SK-N-SH (cell line): ENCODE data around the gene SRGAP2B. TPM values are rescaled to one million over a fixed set of nuclear protein-coding genes. Genes with fewer than 3 reads are reported as not detected.
"Not testable (repeated sequence)": the region's sequence is repeated elsewhere in the genome, so short reads cannot be mapped to it uniquely, and the experiment has no call there.

ENCODE experiments used
- CTCF ChIA-PET: fragments of 300-600, 350-600 bp; formaldehyde crosslinking; extraction: SDS; loops from one replicate; lab custom pipeline; 2021; lab: Yijun Ruan, JAX
- POLR2A ChIA-PET: fragments of 350-600 bp; sonication (Branson Sonifier 250); formaldehyde crosslinking; extraction: SDS; loops from one replicate; lab custom pipeline; 2020; ENCODE audit warnings: antibody characterized with exemption, inconsistent platforms; lab: Yijun Ruan, JAX
- DNase-seq: peaks from one replicate; pipeline ENCODE4 v3.0.0; 2012
- H2AFZ ChIP-seq: fragments of 200-600 bp; sonication (generic); 2 replicates; pipeline ENCODE4 v1.8.1; 2016; ENCODE audit warnings: antibody characterized with exemption, mild to moderate bottlenecking, low read depth
- H3F3A ChIP-seq: fragments of 200-600 bp; sonication (generic); replicated peaks from 2 replicates; pipeline ENCODE3; 2016; ENCODE audit warnings: antibody characterized with exemption, mild to moderate bottlenecking; ENCODE audit not compliant: insufficient read depth
- H3K27ac ChIP-seq, 2 experiments: fragments of 200-500 bp in 1 of 2; fragments of 200-600 bp in 1 of 2; sonication (Bioruptor generic) in 1 of 2; sonication (generic), shearing (Covaris generic) in 1 of 2; 2 replicates each; pipeline versions ENCODE4 v1.5.1 to v1.6.1; 2014 to 2016; ENCODE audit warnings: low read depth in 2 of 2, inconsistent platforms in 1 of 2, low read length in 1 of 2, mild to moderate bottlenecking in 1 of 2, mixed read lengths in 1 of 2
- H3K27me3 ChIP-seq: fragments of 200-600 bp; sonication (generic), shearing (Covaris generic); 2 replicates; pipeline ENCODE4 v1.6.1; 2016; ENCODE audit warnings: mixed run types; ENCODE audit not compliant: insufficient read depth
- H3K36me3 ChIP-seq, 2 experiments: fragments of 200-500 bp in 1 of 2; fragments of 200-600 bp in 1 of 2; sonication (Bioruptor generic) in 1 of 2; sonication (generic) in 1 of 2; replicated peaks in 1 of 2; 2 replicates each; pipeline versions ENCODE3 to v1.5.1; 2014 to 2016; ENCODE audit warnings: low read length in 1 of 2, mild to moderate bottlenecking in 1 of 2; ENCODE audit not compliant: insufficient read depth in 2 of 2, control insufficient read depth in 1 of 2
- H3K4me1 ChIP-seq, 2 experiments: fragments of 200-500 bp in 1 of 2; fragments of 200-600 bp in 1 of 2; sonication (Bioruptor generic) in 1 of 2; sonication (generic), shearing (Covaris generic) in 1 of 2; 2 replicates each; pipeline versions ENCODE4 v1.5.1 to v1.6.1; 2014 to 2016; ENCODE audit warnings: low read depth in 1 of 2, low read length in 1 of 2, mixed run types in 1 of 2; ENCODE audit not compliant: insufficient read depth in 2 of 2, control insufficient read depth in 1 of 2
- H3K4me2 ChIP-seq: fragments of 200-600 bp; sonication (generic), shearing (Covaris generic); 2 replicates; pipeline ENCODE4 v1.6.1; 2017; ENCODE audit warnings: mixed run types
- H3K4me3 ChIP-seq, 2 experiments: fragments of 200-500 bp in 1 of 2; fragments of 200-600 bp in 1 of 2; sonication (Bioruptor generic) in 1 of 2; sonication (generic), shearing (Covaris generic) in 1 of 2; 2 replicates each; pipeline versions ENCODE4 v1.5.1 to v1.8.1; 2014 to 2016; ENCODE audit warnings: low read depth in 2 of 2, inconsistent platforms in 1 of 2, low read length in 1 of 2, mild to moderate bottlenecking in 1 of 2, mixed read lengths in 1 of 2, moderate library complexity in 1 of 2
- H3K79me2 ChIP-seq: fragments of 200-600 bp; sonication (generic); 2 replicates; pipeline ENCODE4 v1.8.1; 2017; ENCODE audit warnings: mild to moderate bottlenecking; ENCODE audit not compliant: insufficient read depth
- H3K9ac ChIP-seq: fragments of 200-600 bp; sonication (generic); 2 replicates; pipeline ENCODE4 v1.6.1; 2017; ENCODE audit warnings: mixed run types
- H3K9me2 ChIP-seq: fragments of 200-600 bp; sonication (generic); 2 replicates; pipeline ENCODE4 v1.6.1; 2017; ENCODE audit warnings: mixed run types
- H3K9me3 ChIP-seq: fragments of 200-600 bp; sonication (generic); 2 replicates; pipeline ENCODE4 v1.6.1; 2017; ENCODE audit warnings: mixed run types, mild to moderate bottlenecking, moderate library complexity
- H4K20me1 ChIP-seq: fragments of 200-600 bp; sonication (generic); 2 replicates; pipeline ENCODE4 v1.6.1; 2017; ENCODE audit warnings: mild to moderate bottlenecking, mixed run types; ENCODE audit not compliant: insufficient read depth
- WGBS: methylation state at CpG from one replicate; pipeline ENCODE4 v1.1.6; 2017; ENCODE audit warnings: low lambda C conversion rate; 5-methylcytosine and 5-hydroxymethylcytosine counted together
- polyA plus RNA-seq, 3 experiments: library from polyadenylated mRNA; depleted of rRNA; stranded (reverse); fragments of >200 nt; gene quantifications; 2 replicates each; pipeline ENCODE4 v1.2.3, GENCODE V29; 2012

The SRGAP2B gene
- polyA plus RNA-seq, 1 of the 3 experiments (the other 2 are of a cell fraction): 12.3 TPM

GRCh38 chr1:145077872-145078786 is 17.0 kb downstream of the SRGAP2B start:
- H3K27ac ChIP-seq, POLR2A ChIA-PET, H3K9me2 ChIP-seq, H3K4me1 ChIP-seq, H3K9me3 ChIP-seq, DNase-seq, H4K20me1 ChIP-seq, H2AFZ ChIP-seq, H3K4me2 ChIP-seq, H3K27me3 ChIP-seq, H3F3A ChIP-seq, H3K9ac ChIP-seq, H3K4me3 ChIP-seq, H3K36me3 ChIP-seq, CTCF ChIA-PET: not testable (repeated sequence)
- H3K79me2 ChIP-seq: peaks cover 13% of the 10 kb centered on the region; the same call in 1 of the 2 replicates
- WGBS: no CpG with 5 or more reads among the region's 11 CpGs

DNA sequence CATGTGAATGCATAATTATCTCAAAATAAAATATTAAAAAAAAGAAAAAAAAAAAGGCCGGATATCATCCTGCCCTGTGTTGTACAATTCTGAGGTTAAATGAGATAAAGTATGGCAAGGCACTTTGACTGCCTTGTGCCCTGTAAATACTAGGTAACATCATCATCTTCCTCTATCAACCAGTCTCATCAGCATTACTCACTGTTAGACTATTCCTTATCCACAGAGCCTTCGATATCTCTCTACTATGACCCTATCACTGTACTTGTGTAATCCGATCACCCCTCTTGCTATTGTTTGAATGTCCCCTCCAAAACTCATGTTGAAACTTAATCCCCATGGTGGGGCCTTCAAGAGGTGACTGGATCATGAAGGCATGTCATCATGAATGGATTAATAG is 18.3 kb downstream of the SRGAP2B start:
- H3F3A ChIP-seq, POLR2A ChIA-PET, DNase-seq, H3K9me2 ChIP-seq, H4K20me1 ChIP-seq, H3K4me3 ChIP-seq, CTCF ChIA-PET, H3K9ac ChIP-seq, H2AFZ ChIP-seq, H3K27ac ChIP-seq, H3K27me3 ChIP-seq, H3K36me3 ChIP-seq, H3K4me2 ChIP-seq, H3K4me1 ChIP-seq, H3K9me3 ChIP-seq: not testable (repeated sequence)
- WGBS: no CpG with 5 or more reads among the region's 3 CpGs
- peaks cover 13% of the 10 kb centered on the region; the same call in 1 of the 2 replicates for H3K79me2 ChIP-seq

GRCh38 chr1:145074021-145074559 is 21.0 kb downstream of the SRGAP2B start:
- H3F3A ChIP-seq, H3K36me3 ChIP-seq, CTCF ChIA-PET, DNase-seq, H3K9ac ChIP-seq, H2AFZ ChIP-seq, H3K27me3 ChIP-seq, H3K79me2 ChIP-seq, H3K9me2 ChIP-seq, H3K4me1 ChIP-seq, H3K4me2 ChIP-seq, H3K4me3 ChIP-seq, POLR2A ChIA-PET, H3K27ac ChIP-seq, H4K20me1 ChIP-seq, H3K9me3 ChIP-seq: not testable (repeated sequence)
- 76% methylated on average over 3 of the region's 6 CpGs for WGBS

- H3F3A ChIP-seq, H4K20me1 ChIP-seq, H3K79me2 ChIP-seq, H2AFZ ChIP-seq, H3K4me3 ChIP-seq, DNase-seq, H3K36me3 ChIP-seq, H3K9ac ChIP-seq, H3K27me3 ChIP-seq, H3K27ac ChIP-seq, POLR2A ChIA-PET, H3K9me2 ChIP-seq, H3K9me3 ChIP-seq, H3K4me1 ChIP-seq, CTCF ChIA-PET, H3K4me2 ChIP-seq: not testable (repeated sequence)
- no CpG with 5 or more reads among the region's 6 CpGs for WGBS
Observed at GRCh38 chr1:145071569-145071968, 23.6 kb downstream of the SRGAP2B start.

DNA sequence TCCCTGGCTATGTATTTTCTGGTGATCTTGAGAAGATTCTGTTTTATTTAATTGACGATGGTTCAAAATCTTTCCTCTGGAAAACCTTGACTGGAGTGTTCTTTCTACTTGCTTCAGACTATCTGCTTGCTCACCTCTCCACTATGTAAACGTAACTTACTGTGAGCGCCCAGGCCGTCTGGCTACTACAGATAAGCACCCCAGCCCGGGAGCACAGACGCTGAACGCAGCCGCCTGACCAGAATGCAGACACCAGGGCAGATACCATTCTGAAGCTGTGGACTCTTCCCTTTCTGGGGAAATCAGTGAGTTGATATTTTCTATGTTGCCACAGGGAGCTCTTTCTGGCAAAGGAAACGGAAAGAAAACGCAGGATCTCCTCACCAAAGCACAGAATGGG is 28.6 kb downstream of the SRGAP2B start:
- H3F3A ChIP-seq, H4K20me1 ChIP-seq, H2AFZ ChIP-seq, POLR2A ChIA-PET, DNase-seq, H3K4me2 ChIP-seq, CTCF ChIA-PET, H3K9ac ChIP-seq, H3K27me3 ChIP-seq, H3K79me2 ChIP-seq, H3K9me2 ChIP-seq, H3K9me3 ChIP-seq, H3K27ac ChIP-seq, H3K36me3 ChIP-seq, H3K4me3 ChIP-seq, H3K4me1 ChIP-seq: not testable (repeated sequence)
- no CpG with 5 or more reads among the region's 10 CpGs for WGBS

- H3K79me2 ChIP-seq, H3K27me3 ChIP-seq, H3F3A ChIP-seq, H3K9me3 ChIP-seq, CTCF ChIA-PET, POLR2A ChIA-PET, H3K4me3 ChIP-seq, H3K27ac ChIP-seq, H3K4me1 ChIP-seq, H4K20me1 ChIP-seq, H3K4me2 ChIP-seq, H2AFZ ChIP-seq, H3K9ac ChIP-seq, DNase-seq, H3K36me3 ChIP-seq, H3K9me2 ChIP-seq: not testable (repeated sequence)
- WGBS: 80% methylated on average over 1 of the region's 5 CpGs
Observed at GRCh38 chr1:145065194-145065826, 29.8 kb downstream of the SRGAP2B start.
